HG02981 (cell line): Measurements from ENCODE around the gene DPP10.

Source experiments
- ATAC-seq: cut with Tn5 transposase; IDR thresholded peaks from one replicate; pipeline ENCODE4 v1.9.1; 2021; ENCODE audit warnings: mild to moderate bottlenecking, moderate library complexity; ENCODE audit not compliant: unreplicated experiment

DPP10 gene

GRCh38 chr2:115825912-115826311 is 1383.5 kb downstream of the DPP10 start:
- ATAC-seq: no peak

- no peak for ATAC-seq
Measured at GRCh38 chr2:115833196-115833595, 1390.8 kb downstream of the DPP10 start.

- no peak for ATAC-seq
Measured at GRCh38 chr2:115838539-115838938, 1396.1 kb downstream of the DPP10 start.

- no peak for ATAC-seq
Measured at GRCh38 chr2:115842306-115842705, 1399.9 kb downstream of the DPP10 start.

GRCh38 chr2:115848192-115848591 is 1405.8 kb downstream of the DPP10 start:
- ATAC-seq: no peak

- ATAC-seq: no peak
Measured at GRCh38 chr2:115867024-115867423, 1424.6 kb downstream of the DPP10 start.

- no peak for ATAC-seq
Measured at GRCh38 chr2:115874427-115874826, 1432.0 kb downstream of the DPP10 start.

- no peak for ATAC-seq
Measured at GRCh38 chr2:115880558-115880957, 1438.1 kb downstream of the DPP10 start.

GRCh38 chr2:115887209-115887776 is 1444.9 kb downstream of the DPP10 start:
- ATAC-seq: no peak
